Right lung (tissue), 5 donors: ENCODE data around the gene HPCAL1. TPM values are rescaled to one million over a fixed set of nuclear protein-coding genes. Genes with fewer than 3 reads are reported as not detected.

Experiments used
- DNase-seq, 2 donors: peaks; one replicate each; pipeline ENCODE4 v3.0.0-alpha.2; 2013
- polyA plus RNA-seq, 5 donors: library from polyadenylated mRNA; unstranded; fragments of 120-200 nt; gene quantifications; one replicate each; pipeline versions ENCODE4 v1.2.1 to v1.2.3, GENCODE V29; 2013; ENCODE audit warnings: inconsistent platforms in 1 of 5, low replicate concordance in 1 of 5; ENCODE audit not compliant: insufficient read length in 5 of 5, insufficient read depth in 1 of 5

Gene HPCAL1
- polyA plus RNA-seq, 5 donors = 48.4 to 95.0 (median 72.2) TPM

GRCh38 chr2:10300997-10301940, 1.4 kb upstream of the HPCAL1 start:
- DNase-seq = no peak

GRCh38 chr2:10301941-10302478, 694 bp upstream of the HPCAL1 start:
- DNase-seq = peak in 1 of 2 donors; percentile 44

GRCh38 chr2:10303181-10303693, 533 bp downstream of the HPCAL1 start:
- no peak for DNase-seq

GRCh38 chr2:10303694-10304378, 1.1 kb downstream of the HPCAL1 start:
- peak; percentile 82 to 83 for DNase-seq

- no peak for DNase-seq
Measured at GRCh38 chr2:10304458-10305253, 2.0 kb downstream of the HPCAL1 start.

GRCh38 chr2:10305254-10305635, 2.5 kb downstream of the HPCAL1 start:
- no peak for DNase-seq

- no peak for DNase-seq
Measured at GRCh38 chr2:10305715-10306114, 3.0 kb downstream of the HPCAL1 start.

GRCh38 chr2:10306901-10307463, 4.3 kb downstream of the HPCAL1 start:
- DNase-seq = no peak

- DNase-seq = no peak
Measured at GRCh38 chr2:10307561-10308156, 5.0 kb downstream of the HPCAL1 start.

GRCh38 chr2:10308866-10309265, 6.2 kb downstream of the HPCAL1 start:
- DNase-seq = no peak

- no peak for DNase-seq
Measured at GRCh38 chr2:10309286-10309685, 6.6 kb downstream of the HPCAL1 start.

GRCh38 chr2:10310309-10310888, 7.7 kb downstream of the HPCAL1 start:
- DNase-seq = no peak

- DNase-seq = no peak
Measured at GRCh38 chr2:10311736-10312135, 9.0 kb downstream of the HPCAL1 start.

GRCh38 chr2:10312437-10312957, 9.8 kb downstream of the HPCAL1 start:
- no peak for DNase-seq

GRCh38 chr2:10316336-10316735, 13.6 kb downstream of the HPCAL1 start:
- DNase-seq = no peak

- DNase-seq = no peak
Measured at GRCh38 chr2:10316860-10317259, 14.2 kb downstream of the HPCAL1 start.

- no peak for DNase-seq
Measured at GRCh38 chr2:10317646-10318045, 14.9 kb downstream of the HPCAL1 start.

GRCh38 chr2:10318345-10318744, 15.6 kb downstream of the HPCAL1 start:
- DNase-seq = no peak

- no peak for DNase-seq
Measured at GRCh38 chr2:10319892-10320574, 17.3 kb downstream of the HPCAL1 start.

- no peak for DNase-seq
Measured at GRCh38 chr2:10320575-10320931, 17.8 kb downstream of the HPCAL1 start.
